Upper lobe of left lung (tissue), 4 donors: ENCODE measurements around the gene CTBP2.

Source experiments
- EP300 ChIP-seq, 4 donors: sonication (generic); formaldehyde crosslinking; IDR thresholded peaks; one replicate each; pipeline ENCODE4 v1.5.1; 2017; ENCODE audit warnings: antibody characterized with exemption in 4 of 4, control low read depth in 2 of 4
- POLR2A ChIP-seq, 4 donors: fragments of 450-650 bp; IDR thresholded peaks; one replicate each; pipeline ENCODE4 v1.5.1; 2016 to 2017; ENCODE audit warnings: antibody characterized with exemption in 4 of 4, mild to moderate bottlenecking in 2 of 4
- POLR2AphosphoS5 ChIP-seq, 2 donors: sonication (generic); formaldehyde crosslinking; IDR thresholded peaks; one replicate each; pipeline ENCODE4 v1.5.1; 2017; ENCODE audit warnings: antibody characterized with exemption in 2 of 2
- TF ChIP-seq, protein P1 (sequence below), 6 experiments: fragments of 450-650 bp in 4 of 6; fragments of 200-600 bp in 2 of 6; sonication (generic) in 2 of 6; IDR thresholded peaks; one replicate each; pipeline ENCODE4 v1.5.1; 2016 to 2019; ENCODE audit warnings: antibody characterized with exemption in 6 of 6

DNA sequence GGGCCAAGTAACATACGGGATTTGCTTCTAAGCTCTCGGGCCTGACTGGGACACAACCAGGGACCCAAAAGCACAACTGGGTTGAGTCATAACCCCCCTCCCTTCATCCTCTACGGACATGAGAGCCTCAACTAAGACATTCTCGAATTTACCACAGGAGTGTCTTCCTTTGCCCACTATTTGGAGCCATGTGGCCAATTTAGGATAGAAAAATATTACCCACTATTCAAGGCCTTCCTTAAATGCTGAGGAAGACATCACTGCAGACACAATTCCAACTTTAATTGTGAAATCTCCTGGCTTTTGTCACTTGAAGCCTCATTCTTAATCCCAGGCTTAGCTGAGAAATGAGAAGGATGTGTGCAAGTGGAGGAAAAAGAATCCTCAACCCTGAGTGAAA lies 11.8 kb downstream of the CTBP2 start:
- TF ChIP-seq, protein P1, sequence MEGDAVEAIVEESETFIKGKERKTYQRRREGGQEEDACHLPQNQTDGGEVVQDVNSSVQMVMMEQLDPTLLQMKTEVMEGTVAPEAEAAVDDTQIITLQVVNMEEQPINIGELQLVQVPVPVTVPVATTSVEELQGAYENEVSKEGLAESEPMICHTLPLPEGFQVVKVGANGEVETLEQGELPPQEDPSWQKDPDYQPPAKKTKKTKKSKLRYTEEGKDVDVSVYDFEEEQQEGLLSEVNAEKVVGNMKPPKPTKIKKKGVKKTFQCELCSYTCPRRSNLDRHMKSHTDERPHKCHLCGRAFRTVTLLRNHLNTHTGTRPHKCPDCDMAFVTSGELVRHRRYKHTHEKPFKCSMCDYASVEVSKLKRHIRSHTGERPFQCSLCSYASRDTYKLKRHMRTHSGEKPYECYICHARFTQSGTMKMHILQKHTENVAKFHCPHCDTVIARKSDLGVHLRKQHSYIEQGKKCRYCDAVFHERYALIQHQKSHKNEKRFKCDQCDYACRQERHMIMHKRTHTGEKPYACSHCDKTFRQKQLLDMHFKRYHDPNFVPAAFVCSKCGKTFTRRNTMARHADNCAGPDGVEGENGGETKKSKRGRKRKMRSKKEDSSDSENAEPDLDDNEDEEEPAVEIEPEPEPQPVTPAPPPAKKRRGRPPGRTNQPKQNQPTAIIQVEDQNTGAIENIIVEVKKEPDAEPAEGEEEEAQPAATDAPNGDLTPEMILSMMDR (IDR thresholded peaks at IDR 0.05) = no peak
- TF ChIP-seq POLR2A (IDR thresholded peaks at IDR 0.05) = no peak
- no peak for TF ChIP-seq EP300 (IDR thresholded peaks at IDR 0.05)
- no peak for TF ChIP-seq POLR2AphosphoS5 (IDR thresholded peaks at IDR 0.05)
